RPMI7951 (cell line): ENCODE data around the gene MRPL27. TPM values are rescaled to one million over a fixed set of nuclear protein-coding genes. Genes with fewer than 3 reads are reported as not detected.

Source experiments
- DNase-seq: peaks from one replicate; pipeline ENCODE4 v3.0.0-alpha.2; 2012; ENCODE audit warnings: low read depth
- total RNA-seq: library from RNA; depleted of rRNA; stranded (reverse); fragments of >200 nt; shearing (Covaris generic); gene quantifications from 2 replicates; pipeline ENCODE4 v1.2.3, GENCODE V29; 2014

Gene MRPL27
- total RNA-seq, 1 experiment from 2014 or later, result 75.2 TPM

GRCh38 chr17:50360486-50361115, 12.4 kb downstream of the MRPL27 start:
- DNase-seq, result no peak

- no peak for DNase-seq
These were observed 13.0 kb downstream of the MRPL27 start for GRCh38 chr17:50359998-50360461.

GRCh38 chr17:50359005-50359699, 13.8 kb downstream of the MRPL27 start:
- no peak for DNase-seq

- no peak for DNase-seq
These were observed 14.8 kb downstream of the MRPL27 start for GRCh38 chr17:50358177-50358576.

GRCh38 chr17:50356892-50357510, 16.0 kb downstream of the MRPL27 start:
- no peak for DNase-seq

GRCh38 chr17:50356418-50356817, 16.6 kb downstream of the MRPL27 start:
- no peak for DNase-seq

GRCh38 chr17:50355701-50356341, 17.2 kb downstream of the MRPL27 start:
- no peak for DNase-seq

- no peak for DNase-seq
These were observed 17.7 kb downstream of the MRPL27 start for GRCh38 chr17:50355336-50355700.

GRCh38 chr17:50354776-50355175, 18.2 kb downstream of the MRPL27 start:
- no peak for DNase-seq

GRCh38 chr17:50354198-50354597, 18.8 kb downstream of the MRPL27 start:
- DNase-seq, result no peak

GRCh38 chr17:50353600-50354195, 19.3 kb downstream of the MRPL27 start:
- DNase-seq, result no peak

GRCh38 chr17:50352693-50353599, 20.0 kb downstream of the MRPL27 start:
- no peak for DNase-seq

GRCh38 chr17:50352072-50352692, 20.8 kb downstream of the MRPL27 start:
- DNase-seq, result peak; percentile 20

GRCh38 chr17:50350733-50351132, 22.3 kb downstream of the MRPL27 start:
- DNase-seq, result no peak

- DNase-seq, result no peak
These were observed 23.8 kb downstream of the MRPL27 start for GRCh38 chr17:50349243-50349600.

- DNase-seq, result peak; percentile 14
These were observed 24.3 kb downstream of the MRPL27 start for GRCh38 chr17:50348522-50349242.

GRCh38 chr17:50347894-50348291, 25.1 kb downstream of the MRPL27 start:
- DNase-seq, result no peak

GRCh38 chr17:50347117-50347893, 25.7 kb downstream of the MRPL27 start:
- no peak for DNase-seq
